ENCODE data around the gene GNMT. TPM values are rescaled to one million over a fixed set of nuclear protein-coding genes. Genes with fewer than 3 reads are reported as not detected.
"Not testable (repeated sequence)": the region's sequence is repeated elsewhere in the genome, so short reads cannot be mapped to it uniquely, and the experiment has no call there.

Gene GNMT
- total RNA-seq, 1 donor from 2014 or later, result 0.54 TPM

GRCh38 chr6:42940493-42941045 is 20.0 kb upstream of the GNMT start:
- no peak overlapping the region for H3K27ac Mint-ChIP-seq (ENCODE audit: unreplicated experiment)
- no peak for TF ChIP-seq CTCF (IDR thresholded peaks at IDR 0.05; ENCODE audit: partially characterized antibody, unreplicated experiment)
- peaks cover 10% of the 10 kb centered on the region for H3K4me1 Mint-ChIP-seq (ENCODE audit: low read depth, unreplicated experiment)
- H3K4me3 Mint-ChIP-seq (ENCODE audit: unreplicated experiment), result no peak overlapping the region
- H3K27me3 Mint-ChIP-seq (ENCODE audit: unreplicated experiment), result peaks cover 4% of the 10 kb centered on the region
- DNase-seq, result no peak
- no peaks in the 10 kb centered on the region for H3K9me3 Mint-ChIP-seq (ENCODE audit: unreplicated experiment)
- H3K36me3 Mint-ChIP-seq (ENCODE audit: unreplicated experiment), result peaks cover 4% of the 10 kb centered on the region

- H3K4me1 Mint-ChIP-seq (ENCODE audit: low read depth, unreplicated experiment), result peaks cover 10% of the 10 kb centered on the region
- not testable (repeated sequence) for H3K36me3 Mint-ChIP-seq (ENCODE audit: unreplicated experiment); H3K27ac Mint-ChIP-seq (ENCODE audit: unreplicated experiment); H3K9me3 Mint-ChIP-seq (ENCODE audit: unreplicated experiment); DNase-seq; H3K27me3 Mint-ChIP-seq (ENCODE audit: unreplicated experiment); H3K4me3 Mint-ChIP-seq (ENCODE audit: unreplicated experiment)
Observed at GRCh38 chr6:42941356-42941755, 19.2 kb upstream of the GNMT start.

- Mint-ChIP-seq H3K4me3 (ENCODE audit: unreplicated experiment) (no peak overlapping the region), H3K27ac (ENCODE audit: unreplicated experiment) (no peak overlapping the region), H3K36me3 (ENCODE audit: unreplicated experiment) (peaks cover 4% of the 10 kb centered on the region), H3K27me3 (ENCODE audit: unreplicated experiment) (peaks cover 4% of the 10 kb centered on the region), H3K4me1 (ENCODE audit: low read depth, unreplicated experiment) (peaks cover 10% of the 10 kb centered on the region), H3K9me3 (ENCODE audit: unreplicated experiment) (no peaks in the 10 kb centered on the region)
- DNase-seq, result no peak
- no peak for TF ChIP-seq CTCF (IDR thresholded peaks at IDR 0.05; ENCODE audit: partially characterized antibody, unreplicated experiment)
Observed at GRCh38 chr6:42942444-42942843, 18.1 kb upstream of the GNMT start.

GRCh38 chr6:42947950-42948349 is 12.6 kb upstream of the GNMT start:
- Mint-ChIP-seq H3K9me3 (ENCODE audit: unreplicated experiment) (no peaks in the 10 kb centered on the region), H3K36me3 (ENCODE audit: unreplicated experiment) (no peaks in the 10 kb centered on the region), H3K4me3 (ENCODE audit: unreplicated experiment) (no peak overlapping the region), H3K27ac (ENCODE audit: unreplicated experiment) (no peak overlapping the region), H3K27me3 (ENCODE audit: unreplicated experiment) (no peaks in the 10 kb centered on the region), H3K4me1 (ENCODE audit: low read depth, unreplicated experiment) (no peaks in the 10 kb centered on the region)
- TF ChIP-seq CTCF (IDR thresholded peaks at IDR 0.05; ENCODE audit: partially characterized antibody, unreplicated experiment), result no peak
- DNase-seq, result no peak

GRCh38 chr6:42952389-42952788 is 8.2 kb upstream of the GNMT start:
- Mint-ChIP-seq H3K27ac (ENCODE audit: unreplicated experiment) (no peak overlapping the region), H3K36me3 (ENCODE audit: unreplicated experiment) (no peaks in the 10 kb centered on the region), H3K27me3 (ENCODE audit: unreplicated experiment) (no peaks in the 10 kb centered on the region), H3K4me1 (ENCODE audit: low read depth, unreplicated experiment) (no peaks in the 10 kb centered on the region), H3K4me3 (ENCODE audit: unreplicated experiment) (no peak overlapping the region), H3K9me3 (ENCODE audit: unreplicated experiment) (no peaks in the 10 kb centered on the region)
- TF ChIP-seq CTCF (IDR thresholded peaks at IDR 0.05; ENCODE audit: partially characterized antibody, unreplicated experiment), result no peak
- no peak for DNase-seq

- H3K9me3 Mint-ChIP-seq (ENCODE audit: unreplicated experiment); DNase-seq; H3K4me3 Mint-ChIP-seq (ENCODE audit: unreplicated experiment); H3K27ac Mint-ChIP-seq (ENCODE audit: unreplicated experiment); H3K36me3 Mint-ChIP-seq (ENCODE audit: unreplicated experiment); H3K4me1 Mint-ChIP-seq (ENCODE audit: low read depth, unreplicated experiment); H3K27me3 Mint-ChIP-seq (ENCODE audit: unreplicated experiment): not testable (repeated sequence)
Observed at GRCh38 chr6:42954405-42954804, 6.1 kb upstream of the GNMT start.

Data from glutamatergic neuron (in vitro differentiated cells).